Measurements from ENCODE around the gene CFL1. TPM values are rescaled to one million over a fixed set of nuclear protein-coding genes. Genes with fewer than 3 reads are reported as not detected.
"Not testable (repeated sequence)": the region's sequence is repeated elsewhere in the genome, so short reads cannot be mapped to it uniquely, and the experiment has no call there.

The CFL1 gene
- total and polyA plus RNA-seq, 7 donors = 428 to 2,165 (median 506) TPM

GRCh38 chr11:65850217-65851082 is 7.5 kb downstream of the CFL1 start:
- Histone ChIP-seq H3K4me3 (no peak overlapping the region), H3K36me3 (peaks cover 27 to 49% (median 39%) of the 10 kb centered on the region in 4 donors), H3K27me3 (no peaks in the 10 kb centered on the region), H3K9me3 (peaks cover 0 to 6% (median 2%) of the 10 kb centered on the region in 4 donors), H3K27ac (no peak overlapping the region), H3K4me1 (peaks cover 0 to 32% (median 26%) of the 10 kb centered on the region in 4 donors)
- WGBS, 2 donors = 86 to 90% methylated on average over 20 of the region's 20 CpGs
- intact Hi-C loops (cut with DNase I) = no loop called here
- peak; percentile 62 for DNase-seq
- peak in 2 of 4 donors; percentile 20 to 39 for TF ChIP-seq POLR2AphosphoS5 (IDR thresholded peaks at IDR 0.05)
- no peak for TF ChIP-seq CTCF (IDR thresholded peaks at IDR 0.05)
- no peak for TF ChIP-seq EP300 (IDR thresholded peaks at IDR 0.05)
- TF ChIP-seq POLR2A (IDR thresholded peaks at IDR 0.05) = no peak

GRCh38 chr11:65849771-65850216 is 8.2 kb downstream of the CFL1 start:
- DNase-seq = no peak
- intact Hi-C loops (cut with DNase I) = no loop called here
- 74 to 84% methylated on average over 16 of the region's 16 CpGs for WGBS, 2 donors
- no peak overlapping the region for H3K27ac ChIP-seq
- peaks cover 21 to 43% (median 33%) of the 10 kb centered on the region in 4 donors for H3K36me3 ChIP-seq
- H3K4me1 ChIP-seq = peaks cover 0 to 25% (median 20%) of the 10 kb centered on the region in 4 donors
- no peak overlapping the region for H3K4me3 ChIP-seq
- peaks cover 0 to 6% (median 2%) of the 10 kb centered on the region in 4 donors for H3K9me3 ChIP-seq
- no peaks in the 10 kb centered on the region for H3K27me3 ChIP-seq
- TF ChIP-seq CTCF (IDR thresholded peaks at IDR 0.05) (no peak), POLR2A (IDR thresholded peaks at IDR 0.05) (no peak), EP300 (IDR thresholded peaks at IDR 0.05) (no peak)

GRCh38 chr11:65849366-65849765 is 8.6 kb downstream of the CFL1 start:
- no peak for DNase-seq
- intact Hi-C loops (cut with DNase I) = no loop called here
- Histone ChIP-seq H3K9me3 (peaks cover 0 to 6% (median 2%) of the 10 kb centered on the region in 4 donors), H3K36me3 (peaks cover 18 to 38% (median 28%) of the 10 kb centered on the region in 4 donors), H3K27me3 (no peaks in the 10 kb centered on the region), H3K27ac (no peak overlapping the region), H3K4me3 (no peak overlapping the region), H3K4me1 (peaks cover 0 to 21% (median 16%) of the 10 kb centered on the region in 4 donors)
- no peak for TF ChIP-seq CTCF (IDR thresholded peaks at IDR 0.05)
- 39 to 76% methylated on average over 8 of the region's 8 CpGs for WGBS, 2 donors

GRCh38 chr11:65848693-65849092 is 9.3 kb downstream of the CFL1 start:
- not testable (repeated sequence) for DNase-seq

GRCh38 chr11:65847746-65848145 is 10.2 kb downstream of the CFL1 start:
- intact Hi-C loops (cut with DNase I) = no loop called here
- Histone ChIP-seq H3K27me3 (no peaks in the 10 kb centered on the region), H3K4me3 (no peak overlapping the region), H3K36me3 (peaks cover 2 to 22% (median 12%) of the 10 kb centered on the region in 4 donors), H3K9me3 (peaks cover 0 to 6% (median 2%) of the 10 kb centered on the region in 4 donors), H3K27ac (no peak overlapping the region), H3K4me1 (peaks cover 0 to 5% (median 1%) of the 10 kb centered on the region in 4 donors)
- WGBS, 2 donors = 96% methylated on average over 3 of the region's 3 CpGs
- TF ChIP-seq EP300 (IDR thresholded peaks at IDR 0.05) = no peak
- TF ChIP-seq CTCF (IDR thresholded peaks at IDR 0.05) = no peak
- no peak for TF ChIP-seq POLR2AphosphoS5 (IDR thresholded peaks at IDR 0.05)
- TF ChIP-seq POLR2A (IDR thresholded peaks at IDR 0.05) = no peak
- DNase-seq = no peak

More at GRCh38 chr11:65848693-65849092, 9.3 kb downstream of the CFL1 start:
- H3K9me3 ChIP-seq; H3K4me3 ChIP-seq; H3K27ac ChIP-seq; intact Hi-C loops (cut with DNase I); H3K27me3 ChIP-seq: not testable (repeated sequence)
- 68 to 71% methylated on average over 7 of the region's 7 CpGs for WGBS, 2 donors
- Histone ChIP-seq H3K4me1 (peaks cover 0 to 14% (median 10%) of the 10 kb centered on the region in 4 donors), H3K36me3 (peaks cover 11 to 32% (median 21%) of the 10 kb centered on the region in 4 donors)

Data from sigmoid colon (tissue), 7 donors.